Measurements from ENCODE around the gene VWF.

VWF gene

GRCh38 chr12:6076346-6076745, 48.1 kb downstream of the VWF start:
- DNase-seq = no peak

DNA sequence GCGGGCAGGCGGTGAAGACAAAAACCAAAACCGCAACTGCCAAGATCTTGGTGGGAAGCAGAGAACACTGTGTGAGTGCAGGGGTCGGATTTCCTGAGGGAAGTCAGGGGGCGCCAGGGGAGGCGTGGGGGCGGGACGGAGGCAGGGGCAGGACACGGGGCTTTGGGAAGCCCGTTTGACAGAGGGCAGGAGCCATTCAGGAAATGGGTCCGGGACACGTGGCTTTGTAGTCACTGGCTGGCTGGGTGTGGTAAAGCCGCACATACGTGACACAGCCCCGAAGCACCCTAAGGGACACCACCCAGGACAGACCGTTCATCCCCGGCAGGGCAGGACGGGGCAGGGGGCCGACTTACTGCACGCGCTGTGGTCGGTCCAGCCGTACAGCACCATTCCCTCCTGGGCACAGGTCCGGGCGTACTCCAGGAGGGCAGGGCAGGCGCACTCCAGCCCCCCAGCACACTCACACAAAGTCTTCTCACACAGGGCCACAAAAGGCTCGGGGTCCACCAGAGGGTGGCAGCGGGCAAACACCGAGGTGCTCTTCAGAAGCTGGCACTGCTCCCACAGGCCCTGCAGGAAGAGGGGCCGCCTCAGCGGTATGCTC, 49.4 kb downstream of the VWF start:
- DNase-seq = peak; percentile 12

DNA sequence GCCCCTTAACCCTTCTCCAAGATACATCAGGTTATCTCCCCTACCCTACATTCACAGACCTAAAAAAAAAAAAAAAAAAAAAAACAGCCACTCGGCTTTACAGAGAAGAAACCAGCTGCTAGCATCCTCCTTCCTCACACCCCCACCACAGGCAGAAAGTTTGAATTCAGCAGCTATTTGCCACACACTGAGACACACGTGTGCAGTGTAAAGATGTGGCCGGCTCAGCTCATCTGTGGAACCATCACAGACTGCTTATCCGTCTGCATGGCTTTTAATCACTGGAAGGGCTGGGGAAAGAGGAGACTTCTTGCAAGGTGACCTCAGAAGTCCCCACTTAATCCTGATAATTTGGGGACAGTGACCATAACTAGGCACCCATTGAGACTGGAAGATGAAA, 50.0 kb downstream of the VWF start:
- no peak for DNase-seq

- DNase-seq = no peak
These were observed 51.0 kb downstream of the VWF start for GRCh38 chr12:6073426-6073825.

DNA sequence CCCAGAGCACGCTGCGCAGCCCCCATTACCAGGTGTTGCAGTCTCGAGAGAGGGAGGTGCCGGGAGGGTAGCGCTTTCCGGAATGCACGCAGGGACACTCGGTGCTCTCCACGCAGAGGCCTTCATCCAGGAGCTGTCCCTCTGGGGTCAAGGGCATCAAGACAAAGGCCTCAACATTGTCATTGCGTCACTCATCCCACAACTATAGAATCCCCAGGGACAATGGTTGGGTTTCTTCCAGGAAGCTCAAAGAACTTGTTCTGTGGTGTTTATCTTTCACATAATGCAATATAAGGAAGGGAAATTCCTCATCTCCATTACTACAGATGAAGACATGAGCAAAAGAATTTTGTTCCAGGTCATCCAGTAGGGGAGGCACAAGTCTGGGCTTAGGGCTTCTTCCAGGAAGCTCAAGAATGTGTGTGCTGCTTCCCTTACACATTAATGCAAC, 52.1 kb downstream of the VWF start:
- DNase-seq = no peak

- DNase-seq = no peak
These were observed 52.9 kb downstream of the VWF start for GRCh38 chr12:6071589-6071988.

GRCh38 chr12:6070472-6071257, 53.8 kb downstream of the VWF start:
- no peak for DNase-seq

DNA sequence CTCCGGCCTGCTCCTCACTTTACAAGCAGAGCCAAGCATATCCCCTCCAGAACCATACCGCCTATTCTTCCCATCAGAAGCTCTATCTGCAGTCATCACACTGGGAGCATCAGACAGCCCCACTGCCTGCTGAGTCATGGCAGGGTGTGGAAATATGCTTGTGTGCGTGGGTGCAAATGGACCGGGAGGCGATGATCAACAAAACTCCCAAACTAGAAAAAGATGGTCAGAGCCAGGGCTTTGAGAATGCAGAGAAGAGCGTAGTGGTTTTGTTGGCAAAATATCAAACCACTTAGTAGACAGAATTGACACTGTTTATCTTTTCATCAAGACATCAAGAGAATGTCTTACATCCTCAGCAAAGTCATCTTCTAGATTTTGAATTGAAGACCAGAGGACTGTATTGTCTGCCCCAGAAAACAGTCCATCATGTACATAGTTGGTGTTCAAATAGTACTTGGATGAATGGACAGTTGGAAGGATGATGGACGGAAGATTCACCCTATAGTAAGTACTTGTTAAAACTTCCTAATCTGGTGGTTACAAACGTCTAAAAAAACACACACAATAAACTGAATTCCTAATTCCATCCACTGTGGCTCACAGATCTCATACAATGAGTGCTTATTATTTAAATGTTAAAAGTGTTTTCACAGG, 54.9 kb downstream of the VWF start:
- DNase-seq = peak; percentile 36

DNA sequence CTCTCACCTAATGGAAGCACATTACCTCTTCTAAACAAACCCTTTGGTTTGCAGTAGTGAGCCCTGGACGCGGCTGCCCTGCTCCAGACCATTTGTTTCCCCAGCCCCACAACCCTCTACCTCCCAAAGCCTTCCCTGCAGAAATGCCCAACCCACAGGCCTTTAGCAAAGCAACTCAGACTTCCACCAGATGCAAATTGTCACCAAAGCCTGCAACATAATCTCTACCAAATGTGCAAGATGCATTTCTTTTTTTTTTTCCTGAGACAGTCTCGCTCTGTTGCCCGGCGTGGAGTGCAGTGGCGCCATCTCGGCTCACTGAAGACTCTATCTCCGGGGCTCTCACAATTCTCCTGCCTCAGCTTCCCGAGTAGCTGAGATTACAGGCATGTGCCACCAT, 56.2 kb downstream of the VWF start:
- no peak for DNase-seq

DNA sequence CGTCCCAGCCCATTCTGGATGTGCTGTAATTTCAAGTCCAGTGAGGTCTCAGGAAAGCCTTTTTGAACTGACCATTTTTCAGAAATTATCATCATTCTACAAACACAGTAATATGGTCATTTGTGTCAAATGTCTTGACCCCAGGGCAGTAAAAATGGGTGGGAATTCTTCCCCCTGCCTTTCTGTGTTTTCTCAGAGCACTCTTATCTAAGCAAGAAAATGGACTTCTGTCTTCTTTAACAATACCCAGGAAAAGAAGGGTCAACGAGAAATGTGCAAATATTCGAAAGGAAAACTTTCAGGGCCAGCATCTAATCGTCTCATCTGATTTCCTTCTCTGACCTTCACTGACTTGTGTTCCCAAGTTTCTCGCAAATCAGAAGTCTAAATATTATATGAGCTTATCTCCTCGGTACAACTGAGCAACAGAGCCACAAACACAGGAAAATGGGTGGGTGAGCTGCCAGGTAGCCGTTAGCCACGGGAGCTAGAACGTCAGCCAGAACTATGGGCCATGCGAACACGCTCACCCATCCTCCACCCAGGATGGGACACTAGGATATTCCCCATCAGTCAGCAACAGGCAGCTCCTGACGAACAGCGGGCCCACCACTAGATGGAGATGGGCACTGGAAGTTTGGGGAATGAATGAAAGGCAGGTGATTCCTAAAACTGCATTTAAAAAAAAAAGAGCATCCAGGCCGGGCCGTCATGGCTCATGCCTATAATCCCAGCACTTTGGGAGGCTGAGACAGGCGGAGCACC, 57.1 kb downstream of the VWF start:
- DNase-seq = no peak

DNA sequence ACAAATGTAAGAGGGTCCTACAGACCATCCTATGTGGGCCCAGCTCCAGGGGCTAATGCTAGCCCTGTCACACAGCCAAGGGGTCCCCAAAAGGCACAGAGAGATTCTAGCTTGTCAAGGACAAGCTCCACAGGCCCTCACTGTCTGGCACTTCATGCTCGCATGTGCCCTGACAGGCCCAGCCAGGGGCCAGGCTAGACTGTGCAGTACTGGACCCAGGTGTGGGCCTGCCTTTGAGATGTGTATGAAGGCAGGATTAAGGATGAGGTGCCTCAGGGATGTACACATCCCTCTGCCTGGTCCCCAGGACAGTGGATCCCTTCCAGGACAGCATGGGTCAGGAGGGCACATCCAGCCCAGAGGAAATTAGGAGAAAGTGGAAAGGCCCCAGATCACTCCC, 57.8 kb downstream of the VWF start:
- DNase-seq = no peak

GRCh38 chr12:6065863-6066199, 58.6 kb downstream of the VWF start:
- DNase-seq = no peak

GRCh38 chr12:6065131-6065862, 59.2 kb downstream of the VWF start:
- no peak for DNase-seq

DNA sequence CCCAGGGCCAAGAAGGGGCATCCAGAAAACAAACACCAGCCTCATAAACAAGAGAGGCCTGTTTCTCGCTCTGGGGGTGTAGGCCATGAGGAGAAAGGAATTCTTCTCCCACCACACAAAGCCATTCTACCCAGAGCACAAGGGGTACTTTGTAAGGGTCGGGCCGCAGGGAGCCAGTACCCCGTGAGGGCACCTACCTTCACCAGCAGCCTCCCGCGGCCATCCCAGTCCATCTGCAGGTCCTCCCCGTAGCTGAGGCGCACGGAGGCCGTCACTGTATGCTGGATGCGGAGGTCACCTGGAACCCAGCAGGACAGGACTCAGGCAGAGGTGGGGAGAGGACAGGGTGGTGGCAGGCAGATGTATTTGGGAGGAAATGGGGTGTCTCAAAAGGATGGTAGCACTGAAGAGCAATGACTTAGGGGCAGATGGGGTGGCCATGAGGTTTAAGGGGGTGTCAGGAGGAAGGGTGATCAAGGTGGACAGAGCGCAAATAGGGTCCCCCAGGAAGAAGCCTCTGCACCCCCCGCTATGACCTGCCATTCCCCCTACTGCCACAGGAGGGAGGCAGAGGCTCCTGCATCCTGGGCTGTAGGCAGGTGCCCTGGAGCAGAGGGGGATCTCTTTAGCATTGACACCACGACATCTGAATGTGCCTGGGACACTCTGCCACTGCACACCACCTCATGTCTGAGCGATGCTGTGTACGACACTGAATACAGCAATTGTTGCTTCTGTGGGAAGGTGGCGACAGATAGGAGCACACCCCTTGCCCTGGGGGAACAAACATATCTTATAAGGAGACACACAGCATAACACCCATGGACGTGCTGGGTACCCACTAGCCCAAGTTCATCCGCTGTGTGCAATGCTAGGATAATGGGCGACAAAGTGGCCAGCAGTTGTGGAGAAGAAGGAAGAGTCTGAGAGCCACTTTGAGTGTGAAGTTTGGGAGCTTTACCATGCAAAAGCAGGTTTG, 61.4 kb downstream of the VWF start:
- DNase-seq = peak; percentile 50

GRCh38 chr12:6062395-6062756, 62.1 kb downstream of the VWF start:
- DNase-seq = no peak

- no peak for DNase-seq
These were observed 62.8 kb downstream of the VWF start for GRCh38 chr12:6061660-6062059.

GRCh38 chr12:6059860-6060565, 64.5 kb downstream of the VWF start:
- DNase-seq = no peak

DNA sequence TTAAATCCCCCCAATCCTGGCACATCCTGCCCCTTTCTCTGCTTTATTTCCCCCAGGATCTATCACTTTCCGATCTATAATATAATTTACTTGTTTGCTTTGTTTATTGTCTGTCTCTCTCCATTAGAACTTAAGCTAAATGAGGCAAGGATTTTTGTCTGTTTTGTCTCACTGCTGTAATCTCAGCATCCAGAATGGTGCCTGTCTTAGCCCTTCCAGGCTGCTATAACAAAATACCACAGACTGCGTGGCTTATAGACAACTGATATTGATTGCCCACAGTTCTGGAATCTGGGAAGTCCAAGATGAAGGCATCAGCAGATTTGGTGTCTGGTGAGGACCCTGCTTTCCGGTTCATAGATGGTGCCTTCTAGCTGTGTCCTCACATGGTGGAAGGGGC, 65.2 kb downstream of the VWF start:
- DNase-seq = no peak

- DNase-seq = no peak
These were observed 65.8 kb downstream of the VWF start for GRCh38 chr12:6058481-6059161.

DNA sequence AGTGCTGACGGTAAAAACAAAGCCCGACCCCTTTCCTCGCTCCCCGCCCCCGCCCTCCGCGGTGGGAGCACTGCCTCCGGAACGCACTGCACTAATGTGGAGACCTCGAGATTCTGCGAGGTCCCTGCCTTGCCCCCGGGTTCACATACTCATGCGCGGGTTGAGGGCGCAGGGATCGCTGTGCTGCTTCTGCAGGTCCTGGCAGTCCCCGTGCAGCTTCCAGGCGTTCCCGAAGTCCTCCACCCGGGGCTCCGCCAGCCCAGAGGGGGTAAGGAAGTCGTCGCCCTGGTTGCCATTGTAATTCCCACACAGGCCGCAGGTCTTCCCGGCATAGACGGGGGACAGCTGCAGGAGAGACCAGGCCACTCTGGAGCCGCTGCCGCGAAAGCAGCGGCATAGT, 66.8 kb downstream of the VWF start:
- no peak for DNase-seq
